Calu3 (cell line): Measurements from ENCODE around the gene AGXT2. TPM values are rescaled to one million over a fixed set of nuclear protein-coding genes. Genes with fewer than 3 reads are reported as not detected.

Experiments
- BruUV-seq: library from RNA; stranded (reverse); fragments of 400-500 nt; replicated peaks from 2 replicates; lab custom pipeline; 2021; lab: Mats Ljungman, UMichigan
- CTCF ChIA-PET: fragments of 300-600 bp; sonication (Branson Sonifier 250); formaldehyde crosslinking; loops from one replicate; lab custom pipeline; 2022; ENCODE audit warnings: antibody characterized with exemption; lab: Charles Lee
- DNase-seq: peaks from one replicate; pipeline ENCODE4 v3.0.0; 2022
- H3K27ac Mint-ChIP-seq: one replicate; pipeline ENCODE4 v1.8.0; 2022; ENCODE audit warnings: mixed read lengths; ENCODE audit not compliant: unreplicated experiment
- H3K27me3 Mint-ChIP-seq: one replicate; pipeline ENCODE4 v1.8.0; 2022; ENCODE audit warnings: mixed read lengths; ENCODE audit not compliant: unreplicated experiment
- H3K36me3 Mint-ChIP-seq: one replicate; pipeline ENCODE4 v1.8.0; 2022; ENCODE audit warnings: mild to moderate bottlenecking, moderate library complexity, mixed read lengths; ENCODE audit not compliant: insufficient read depth, unreplicated experiment
- H3K4me1 Mint-ChIP-seq: one replicate; pipeline ENCODE4 v1.8.0; 2022; ENCODE audit warnings: mild to moderate bottlenecking, low read depth, mixed read lengths; ENCODE audit not compliant: unreplicated experiment
- H3K4me3 Mint-ChIP-seq: one replicate; pipeline ENCODE4 v1.8.0; 2022; ENCODE audit warnings: mild to moderate bottlenecking, low read depth, moderate library complexity, mixed read lengths; ENCODE audit not compliant: unreplicated experiment
- H3K9me3 Mint-ChIP-seq: one replicate; pipeline ENCODE4 v1.8.0; 2022; ENCODE audit warnings: low read depth, mixed read lengths; ENCODE audit not compliant: unreplicated experiment
- intact Hi-C: fragments of 100-400 bp; cut with micrococcal nuclease; formaldehyde crosslinking; loops from one replicate; pipeline ENCODE4 v1.10.0; 2022; ENCODE audit not compliant: unreplicated experiment
- total RNA-seq: library from RNA; stranded (reverse); gene quantifications from 2 replicates; pipeline ENCODE4 v1.2.3, GENCODE V29; 2022
- TF ChIP-seq, protein P1 (sequence below): fragments of 200-600 bp; IDR thresholded peaks from one replicate; pipeline ENCODE4 v1.8.0; 2022; ENCODE audit warnings: antibody characterized with exemption; ENCODE audit not compliant: unreplicated experiment

Gene AGXT2
- total RNA-seq, 1 experiment from 2014 or later = not detected

DNA sequence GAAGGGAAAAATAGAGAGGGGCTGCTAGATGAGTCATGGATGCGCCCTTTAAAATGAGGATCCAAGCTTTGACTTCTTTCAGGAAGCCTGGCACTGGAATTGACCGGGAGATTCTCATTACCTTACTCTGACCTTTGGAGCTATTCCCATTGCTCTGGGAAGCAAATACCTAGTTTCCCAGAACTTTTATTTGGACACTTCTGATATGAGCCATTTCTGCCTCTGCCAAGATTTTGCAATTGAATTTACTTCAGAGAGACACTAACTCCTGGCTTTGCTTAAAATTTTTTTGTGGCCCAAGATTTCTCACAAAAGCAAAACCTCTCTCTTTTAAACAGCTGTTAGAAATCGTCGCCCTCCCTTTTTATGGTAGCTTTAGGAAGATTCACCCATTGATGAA, 15.7 kb upstream of the AGXT2 start:
- no peaks in the 10 kb centered on the region for H3K4me1 Mint-ChIP-seq
- no peaks in the 10 kb centered on the region for H3K36me3 Mint-ChIP-seq
- H3K4me3 Mint-ChIP-seq = no peak overlapping the region
- intact Hi-C loops = no loop called here
- DNase-seq = no peak
- TF ChIP-seq, protein P1, sequence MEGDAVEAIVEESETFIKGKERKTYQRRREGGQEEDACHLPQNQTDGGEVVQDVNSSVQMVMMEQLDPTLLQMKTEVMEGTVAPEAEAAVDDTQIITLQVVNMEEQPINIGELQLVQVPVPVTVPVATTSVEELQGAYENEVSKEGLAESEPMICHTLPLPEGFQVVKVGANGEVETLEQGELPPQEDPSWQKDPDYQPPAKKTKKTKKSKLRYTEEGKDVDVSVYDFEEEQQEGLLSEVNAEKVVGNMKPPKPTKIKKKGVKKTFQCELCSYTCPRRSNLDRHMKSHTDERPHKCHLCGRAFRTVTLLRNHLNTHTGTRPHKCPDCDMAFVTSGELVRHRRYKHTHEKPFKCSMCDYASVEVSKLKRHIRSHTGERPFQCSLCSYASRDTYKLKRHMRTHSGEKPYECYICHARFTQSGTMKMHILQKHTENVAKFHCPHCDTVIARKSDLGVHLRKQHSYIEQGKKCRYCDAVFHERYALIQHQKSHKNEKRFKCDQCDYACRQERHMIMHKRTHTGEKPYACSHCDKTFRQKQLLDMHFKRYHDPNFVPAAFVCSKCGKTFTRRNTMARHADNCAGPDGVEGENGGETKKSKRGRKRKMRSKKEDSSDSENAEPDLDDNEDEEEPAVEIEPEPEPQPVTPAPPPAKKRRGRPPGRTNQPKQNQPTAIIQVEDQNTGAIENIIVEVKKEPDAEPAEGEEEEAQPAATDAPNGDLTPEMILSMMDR = no peak
- no TSS peak for BruUV-seq
- H3K27me3 Mint-ChIP-seq = no peaks in the 10 kb centered on the region
- no peaks in the 10 kb centered on the region for H3K9me3 Mint-ChIP-seq
- H3K27ac Mint-ChIP-seq = no peak overlapping the region
- CTCF ChIA-PET = no interaction called here

DNA sequence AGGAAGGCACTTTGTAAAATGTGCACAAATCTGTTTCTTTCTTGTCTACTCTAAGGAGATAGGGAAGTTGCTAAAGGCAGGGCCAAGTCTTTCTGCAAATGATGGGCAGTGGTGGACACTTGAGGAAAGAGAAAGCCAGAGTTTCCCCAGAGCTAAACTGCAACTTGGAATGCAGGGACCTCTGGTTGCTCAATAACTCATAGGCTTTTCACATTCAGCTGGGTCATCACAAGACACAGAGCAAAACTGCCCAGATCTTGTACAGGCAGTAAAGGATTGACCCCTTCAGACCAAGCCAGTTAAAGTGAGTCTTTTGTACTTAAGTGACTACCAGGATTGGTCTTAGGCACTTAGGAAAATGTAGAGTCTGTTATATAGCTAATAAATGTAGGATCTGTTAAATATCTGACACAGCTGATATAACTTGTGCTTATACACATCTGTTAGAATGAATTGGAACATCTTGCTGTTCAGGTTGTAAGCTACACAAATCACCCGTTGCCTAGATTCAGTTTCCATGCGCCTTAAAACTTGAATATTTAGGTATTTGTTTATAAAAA, 13.5 kb upstream of the AGXT2 start:
- no peak for DNase-seq
- CTCF ChIA-PET = no interaction called here
- TF ChIP-seq, protein P1 = no peak
- H3K4me3 Mint-ChIP-seq = no peak overlapping the region
- no TSS peak for BruUV-seq
- H3K9me3 Mint-ChIP-seq = no peaks in the 10 kb centered on the region
- no peaks in the 10 kb centered on the region for H3K36me3 Mint-ChIP-seq
- intact Hi-C loops = no loop called here
- no peaks in the 10 kb centered on the region for H3K27me3 Mint-ChIP-seq
- no peak overlapping the region for H3K27ac Mint-ChIP-seq
- no peaks in the 10 kb centered on the region for H3K4me1 Mint-ChIP-seq

DNA sequence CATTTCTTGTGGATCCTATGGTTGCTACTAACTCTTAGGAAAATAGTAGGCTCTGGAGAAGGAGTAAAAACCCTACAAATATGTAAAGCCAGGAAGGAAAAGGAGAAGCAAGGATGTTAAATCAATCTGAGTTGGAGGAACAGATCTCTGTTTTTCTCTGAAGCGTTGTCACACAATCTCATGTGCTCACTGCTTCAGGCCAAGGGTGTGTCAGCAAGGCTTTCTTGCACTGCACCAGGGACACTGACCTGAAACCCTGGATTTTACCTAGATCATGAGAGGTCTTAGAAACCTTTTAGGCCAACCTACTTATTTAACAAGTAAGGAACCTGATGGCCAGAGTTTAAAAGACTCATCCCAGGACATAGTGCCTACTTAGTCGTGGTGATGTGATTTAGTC, 12.5 kb upstream of the AGXT2 start:
- Mint-ChIP-seq H3K4me3 (no peak overlapping the region), H3K4me1 (no peaks in the 10 kb centered on the region), H3K27ac (no peak overlapping the region), H3K9me3 (no peaks in the 10 kb centered on the region), H3K36me3 (no peaks in the 10 kb centered on the region), H3K27me3 (no peaks in the 10 kb centered on the region)
- TF ChIP-seq, protein P1 = no peak
- CTCF ChIA-PET = no interaction called here
- intact Hi-C loops = no loop called here
- DNase-seq = no peak
- no TSS peak for BruUV-seq

DNA sequence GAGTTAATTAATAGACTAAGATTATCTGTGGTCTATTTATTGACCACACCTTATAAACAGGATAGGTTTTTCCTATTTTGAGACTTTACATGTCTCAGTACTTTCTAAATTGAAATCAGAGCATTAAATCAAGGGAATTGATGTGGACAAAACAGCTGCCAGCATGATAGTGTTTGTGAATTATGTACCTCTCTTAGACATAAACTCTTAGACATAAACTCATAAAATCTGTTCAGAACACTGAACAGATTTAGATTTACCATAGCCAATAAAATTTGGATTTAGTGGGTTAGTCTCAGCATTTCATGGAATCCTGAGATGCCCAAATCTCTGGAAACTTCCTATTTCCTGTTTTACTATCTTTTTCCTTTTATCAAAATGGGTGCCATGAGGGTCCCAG, 11.5 kb upstream of the AGXT2 start:
- TF ChIP-seq, protein P1 = no peak
- Mint-ChIP-seq H3K9me3 (no peaks in the 10 kb centered on the region), H3K4me3 (no peak overlapping the region), H3K36me3 (no peaks in the 10 kb centered on the region), H3K4me1 (no peaks in the 10 kb centered on the region), H3K27me3 (no peaks in the 10 kb centered on the region), H3K27ac (no peak overlapping the region)
- intact Hi-C loops = no loop called here
- DNase-seq = no peak
- CTCF ChIA-PET = no interaction called here
- no TSS peak for BruUV-seq
